Choroid plexus epithelial cell (primary cell): ENCODE measurements around the gene TXNDC5.

ENCODE experiments used
- DNase-seq: peaks from one replicate; pipeline ENCODE4 v3.0.0-alpha.2; 2010; ENCODE audit warnings: low read depth
- H3K4me3 ChIP-seq: 2 replicates; pipeline ENCODE4 v1.5.1; 2011; ENCODE audit warnings: low read depth, mild to moderate bottlenecking, control low read depth, low read length, moderate library complexity
- CTCF ChIP-seq: conservative IDR thresholded peaks from 2 replicates; pipeline ENCODE4 v1.5.1; 2011; ENCODE audit warnings: low read depth, mild to moderate bottlenecking, control low read depth, inconsistent platforms, low read length, moderate library complexity

TXNDC5 gene

GRCh38 chr6:7888587-7889357 lies 21.8 kb downstream of the TXNDC5 start:
- DNase-seq, result no peak
- H3K4me3 ChIP-seq, result no peak overlapping the region
- no peak for TF ChIP-seq CTCF

- no peak for TF ChIP-seq CTCF
- no peak for DNase-seq
- no peak overlapping the region for H3K4me3 ChIP-seq
These were observed 23.2 kb downstream of the TXNDC5 start for GRCh38 chr6:7887278-7887991.

GRCh38 chr6:7886132-7886531 lies 24.5 kb downstream of the TXNDC5 start:
- TF ChIP-seq CTCF, result no peak
- DNase-seq, result no peak
- no peak overlapping the region for H3K4me3 ChIP-seq

GRCh38 chr6:7883381-7883780 lies 27.2 kb downstream of the TXNDC5 start:
- TF ChIP-seq CTCF, result no peak
- H3K4me3 ChIP-seq, result no peak overlapping the region
- no peak for DNase-seq

GRCh38 chr6:7882505-7883257 lies 27.9 kb downstream of the TXNDC5 start:
- no peak for DNase-seq
- TF ChIP-seq CTCF, result no peak

GRCh38 chr6:7881765-7882500 lies 28.7 kb downstream of the TXNDC5 start:
- no peak for DNase-seq
- TF ChIP-seq CTCF, result no peak
- H3K4me3 ChIP-seq, result no peak overlapping the region

More at GRCh38 chr6:7882505-7883257, 27.9 kb downstream of the TXNDC5 start:
- no peak overlapping the region for H3K4me3 ChIP-seq
